Heart left ventricle (tissue), 16 donors: Measurements from ENCODE around the gene ANKRD37. TPM values are rescaled to one million over a fixed set of nuclear protein-coding genes. Genes with fewer than 3 reads are reported as not detected.

Experiments
- ATAC-seq, 4 donors: fragments of 200-7000 bp; cut with Tn5 transposase; one replicate each; pipeline ENCODE4 v1.9.1; 2020 to 2022; ENCODE audit warnings: moderate library complexity in 4 of 4, mild to moderate bottlenecking in 3 of 4, moderate number of reproducible peaks in 1 of 4
- DNase-seq, 5 donors: peaks; one replicate each; pipeline ENCODE4 v3.0.0-alpha.2; 2020
- H3K27ac ChIP-seq, 12 donors: fragments of 200-600 bp; sonication (generic) in 4 of 12; one replicate each; pipeline versions ENCODE4 v1.5.0 to v1.8.0; 2016 to 2022; ENCODE audit warnings: mild to moderate bottlenecking in 2 of 12
- H3K27me3 ChIP-seq, 9 donors: fragments of 200-600 bp; sonication (generic) in 2 of 9; one replicate each; pipeline versions ENCODE4 v1.5.1 to v1.8.0; 2016 to 2022; ENCODE audit warnings: mild to moderate bottlenecking in 3 of 9
- H3K36me3 ChIP-seq, 9 donors: fragments of 200-600 bp; sonication (generic) in 2 of 9; one replicate each; pipeline versions ENCODE4 v1.5.0 to v1.8.0; 2018 to 2022; ENCODE audit warnings: mild to moderate bottlenecking in 2 of 9
- H3K4me1 ChIP-seq, 12 donors: fragments of 200-600 bp; sonication (generic) in 4 of 12; one replicate each; pipeline versions ENCODE4 v1.5.0 to v1.8.0; 2016 to 2022; ENCODE audit warnings: mild to moderate bottlenecking in 3 of 12
- H3K4me3 ChIP-seq, 12 donors: fragments of 200-600 bp; sonication (generic) in 4 of 12; one replicate each; pipeline versions ENCODE4 v1.5.0 to v1.8.0; 2017 to 2022; ENCODE audit warnings: mild to moderate bottlenecking in 9 of 12, moderate library complexity in 4 of 12
- H3K9me3 ChIP-seq, 12 donors: fragments of 200-600 bp; sonication (generic) in 4 of 12; one replicate each; pipeline versions ENCODE4 v1.5.0 to v1.8.0; 2016 to 2022; ENCODE audit warnings: mild to moderate bottlenecking in 1 of 12
- CTCF ChIP-seq, 12 donors: fragments of 200-600 bp; sonication (generic) in 4 of 12; IDR thresholded peaks; one replicate each; pipeline versions ENCODE4 v1.5.0 to v1.8.0; 2018 to 2022; ENCODE audit warnings: antibody characterized with exemption in 12 of 12, mild to moderate bottlenecking in 5 of 12
- POLR2A ChIP-seq, 2 donors: fragments of 450-650 bp; IDR thresholded peaks; one replicate each; pipeline ENCODE4 v1.6.1; 2017; ENCODE audit warnings: antibody characterized with exemption in 2 of 2, mild to moderate bottlenecking in 2 of 2, moderate library complexity in 2 of 2
- WGBS, 4 donors: extraction: QIAGEN DNeasy Blood & Tissue Kit in 2 of 4; methylation state at CpG; one replicate each; pipeline versions ENCODE4 v1.1.5 to v1.1.7; 2013 to 2018; 5-methylcytosine and 5-hydroxymethylcytosine counted together
- intact Hi-C, 10 donors: fragments of 100-400 bp; cut with DNase I; formaldehyde crosslinking; loops; one replicate each; pipeline versions ENCODE4 v1.11.1 to v1.14.2; 2022
- polyA plus RNA-seq, 2 donors: library from polyadenylated mRNA; stranded (reverse); fragments of 200-250 nt; gene quantifications; one replicate each; pipeline ENCODE4 v1.2.3, GENCODE V29; 2013
- total RNA-seq, 9 donors: library from RNA; depleted of rRNA in 2 of 9; stranded (reverse); fragments of >200 nt in 2 of 9; fragmentation: NEBNext Ultra II Directional in 3 of 9; extraction: Animal tissue kit (Norgen Biotek cat#: 25700) in 3 of 9; gene quantifications; one replicate each; pipeline versions ENCODE4 v1.1.0 to v1.2.4, GENCODE V29; 2016 to 2023
- donor health status: ischemic (EF 13 %, LVEDD 7.1; RV severe dilation, severe dysfunction).
- donor health status: healthy with polysubstance abuse.
- donor health status: DM: no; HTN: yes; CAD: no.
- donor health status: DM: no; HTN: no; CAD: no.
- donor health status: ischemic (EF 25% LVEDD 6.9; RV normal size, moderate dysfunction).
- donor health status: ischemic (EF 25% LVEDD 5.7; RV mildly dilated, moderate dysfunction).
- donor health status: healthy.
- donor health status: DM: yes; HTN: yes; CAD: no.
- donor health status: ischemic (EF 35%, LVEDD 5.7; RV mildly dilated, moderate dysfunction).
- donor health status: nonischemic (EF 11% LVEDD 7.7; RV severe dilation, severe dysfunction).
- donor health status: DM: yes; HTN: yes; CAD: no.
- donor health status: PGD.
- donor health status: ischemic (EF 29% LVEDD 5.4; RV normal size, mild dysfunction).
- donor health status: nonischemic (EF 23%, LVEDD 6.1; RV moderate dilation, normal function).

The ANKRD37 gene
- total and polyA plus RNA-seq, 11 donors: 8.4 to 30.6 (median 12.2) TPM

DNA sequence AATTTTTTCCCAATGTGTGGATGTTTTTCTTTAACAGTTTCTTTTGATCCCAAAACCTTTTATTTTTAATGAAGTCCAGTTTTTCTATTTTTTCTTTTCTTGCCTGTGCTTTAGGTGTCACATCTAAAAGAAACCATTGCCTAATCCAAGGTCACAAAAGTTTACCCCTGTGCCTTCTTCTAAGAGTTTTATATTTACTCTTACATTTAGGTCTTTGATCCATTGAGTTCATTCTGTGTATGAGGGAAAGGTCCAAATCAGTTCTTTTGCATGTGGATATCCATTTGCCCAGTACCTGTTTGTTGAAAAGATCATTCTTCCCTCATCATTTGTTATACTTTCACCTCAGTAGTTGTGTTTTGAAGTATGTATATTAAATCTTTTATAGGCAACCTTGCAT lies 13.9 kb upstream of the ANKRD37 start:
- Histone ChIP-seq H3K9me3 (peaks cover 0 to 14% (median 0%) of the 10 kb centered on the region in 12 donors), H3K36me3 (no peaks in the 10 kb centered on the region), H3K27me3 (no peaks in the 10 kb centered on the region), H3K4me3 (no peak overlapping the region), H3K4me1 (peaks cover 0 to 14% (median 0%) of the 10 kb centered on the region in 12 donors), H3K27ac (no peak overlapping the region)
- intact Hi-C loops: loop anchor here in 1 of 10 donors (5.0 kb wide), 1 partner anchor 35 kb away; no protein-coding TSS in a partner anchor
- ATAC-seq (no peak), DNase-seq (no peak)
- TF ChIP-seq CTCF (IDR thresholded peaks at IDR 0.05) (no peak), POLR2A (IDR thresholded peaks at IDR 0.05) (no peak)

DNA sequence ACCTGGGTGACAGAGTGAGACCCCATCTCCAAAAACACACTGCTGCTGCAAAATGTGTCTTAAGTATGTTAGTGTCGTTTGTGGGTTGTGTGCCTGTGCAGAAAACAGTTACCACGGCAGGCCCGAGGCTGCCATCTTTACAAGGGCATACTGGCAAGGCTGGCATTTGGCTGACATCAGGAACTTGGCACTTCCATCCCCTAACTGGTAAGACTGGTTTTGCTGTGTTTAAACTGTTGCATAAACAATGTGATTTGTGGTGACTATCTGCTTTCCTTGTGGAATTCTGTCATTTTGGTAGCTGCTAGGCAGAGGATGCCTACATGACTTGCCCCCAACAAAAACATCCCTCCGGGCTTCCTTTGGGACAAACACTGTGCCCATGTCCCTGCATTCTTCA lies 13.2 kb upstream of the ANKRD37 start:
- H3K27me3 ChIP-seq: no peaks in the 10 kb centered on the region
- no peak overlapping the region for H3K4me3 ChIP-seq
- H3K27ac ChIP-seq: no peak overlapping the region
- intact Hi-C loops: loop anchor here in 1 of 10 donors (5.0 kb wide), 1 partner anchor 36 kb away; no protein-coding TSS in a partner anchor
- DNase-seq (no peak), ATAC-seq (no peak)
- peaks cover 0 to 14% (median 0%) of the 10 kb centered on the region in 12 donors for H3K9me3 ChIP-seq
- no peaks in the 10 kb centered on the region for H3K36me3 ChIP-seq
- 85 to 100% (median 94%) methylated on average over 3 to 4 of the region's 4 CpGs for WGBS, 4 donors
- TF ChIP-seq POLR2A (IDR thresholded peaks at IDR 0.05) (no peak), CTCF (IDR thresholded peaks at IDR 0.05) (no peak)
- peaks cover 0 to 14% (median 0%) of the 10 kb centered on the region in 12 donors for H3K4me1 ChIP-seq

DNA sequence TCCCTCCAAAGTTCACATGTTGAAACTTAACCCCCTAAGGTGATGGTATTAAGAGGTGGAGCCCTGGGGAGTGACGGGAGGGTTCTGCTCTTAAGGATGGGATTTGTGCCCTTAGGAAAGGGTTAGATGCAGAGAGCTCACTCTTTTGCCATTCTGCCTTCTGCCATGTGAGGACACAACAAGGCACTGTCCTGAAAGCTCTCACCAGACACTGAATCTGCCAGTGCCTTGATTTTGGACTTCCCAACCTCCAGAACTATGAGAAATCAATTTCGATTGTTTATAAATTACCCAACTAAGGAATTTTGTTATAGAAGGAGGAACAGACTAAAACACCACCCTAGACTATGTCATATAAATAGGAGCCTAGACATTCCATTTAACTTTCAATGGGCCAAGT lies 12.6 kb upstream of the ANKRD37 start:
- intact Hi-C loops: loop anchor here in 1 of 10 donors (1.0 to 5.0 kb wide), 2 partner anchors 37 to 180 kb away; no protein-coding TSS in a partner anchor
- H3K4me3 ChIP-seq: no peak overlapping the region
- peak overlapping the region in 5 of 12 donors; percentile 6 to 71 (median 40) for H3K27ac ChIP-seq
- DNase-seq (no peak), ATAC-seq (no peak)
- H3K4me1 ChIP-seq: peaks cover 0 to 14% (median 0%) of the 10 kb centered on the region in 12 donors
- WGBS, 4 donors: 97 to 100% (median 97%) methylated on average over 2 of the region's 2 CpGs
- TF ChIP-seq POLR2A (IDR thresholded peaks at IDR 0.05) (no peak), CTCF (IDR thresholded peaks at IDR 0.05) (no peak)
- H3K36me3 ChIP-seq: no peaks in the 10 kb centered on the region
- H3K9me3 ChIP-seq: peaks cover 0 to 14% (median 0%) of the 10 kb centered on the region in 12 donors
- no peaks in the 10 kb centered on the region for H3K27me3 ChIP-seq

DNA sequence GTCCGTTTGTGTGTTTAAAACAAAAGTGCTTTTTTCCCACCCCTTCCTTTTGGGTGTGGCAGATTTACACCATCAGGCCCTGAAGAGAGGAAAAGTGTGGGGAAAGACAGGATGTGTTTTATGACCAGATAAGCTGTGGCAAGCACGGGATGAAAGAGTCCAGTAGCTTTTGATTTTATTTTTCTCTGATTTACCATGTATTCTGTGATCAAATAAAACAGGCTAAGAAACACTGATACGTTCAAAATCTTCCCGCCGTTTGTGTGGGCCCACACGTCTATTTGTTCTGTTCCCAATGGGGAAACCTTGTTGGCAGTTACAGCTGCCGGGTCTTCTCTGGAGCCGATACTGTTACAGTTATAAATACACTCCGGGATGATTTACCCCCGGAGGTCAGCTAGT lies 11.7 kb upstream of the ANKRD37 start:
- peak in 2 of 5 donors; percentile 18 to 29 for DNase-seq
- intact Hi-C loops: loop anchor here in 1 of 10 donors (1.0 to 5.0 kb wide), 2 partner anchors 38 to 181 kb away; no protein-coding TSS in a partner anchor
- WGBS, 4 donors: 26 to 43% (median 38%) methylated on average over 10 of the region's 10 CpGs
- H3K9me3 ChIP-seq: peaks cover 0 to 13% (median 0%) of the 10 kb centered on the region in 12 donors
- ATAC-seq: peak; percentile 18 to 89 (median 58)
- no peaks in the 10 kb centered on the region for H3K36me3 ChIP-seq
- H3K27ac ChIP-seq: peak overlapping the region in 10 of 12 donors; percentile 2 to 75 (median 50)
- peak overlapping the region in 6 of 12 donors; percentile 7 to 32 (median 20) for H3K4me3 ChIP-seq
- no peak for TF ChIP-seq CTCF (IDR thresholded peaks at IDR 0.05)
- TF ChIP-seq POLR2A (IDR thresholded peaks at IDR 0.05): no peak
- no peaks in the 10 kb centered on the region for H3K27me3 ChIP-seq
- peaks cover 0 to 14% (median 0%) of the 10 kb centered on the region in 12 donors for H3K4me1 ChIP-seq
